ENCODE data around the gene TTLL8. TPM values are rescaled to one million over a fixed set of nuclear protein-coding genes. Genes with fewer than 3 reads are reported as not detected.

Gene TTLL8
- total RNA-seq, 1 experiment from 2014 or later = not detected

DNA sequence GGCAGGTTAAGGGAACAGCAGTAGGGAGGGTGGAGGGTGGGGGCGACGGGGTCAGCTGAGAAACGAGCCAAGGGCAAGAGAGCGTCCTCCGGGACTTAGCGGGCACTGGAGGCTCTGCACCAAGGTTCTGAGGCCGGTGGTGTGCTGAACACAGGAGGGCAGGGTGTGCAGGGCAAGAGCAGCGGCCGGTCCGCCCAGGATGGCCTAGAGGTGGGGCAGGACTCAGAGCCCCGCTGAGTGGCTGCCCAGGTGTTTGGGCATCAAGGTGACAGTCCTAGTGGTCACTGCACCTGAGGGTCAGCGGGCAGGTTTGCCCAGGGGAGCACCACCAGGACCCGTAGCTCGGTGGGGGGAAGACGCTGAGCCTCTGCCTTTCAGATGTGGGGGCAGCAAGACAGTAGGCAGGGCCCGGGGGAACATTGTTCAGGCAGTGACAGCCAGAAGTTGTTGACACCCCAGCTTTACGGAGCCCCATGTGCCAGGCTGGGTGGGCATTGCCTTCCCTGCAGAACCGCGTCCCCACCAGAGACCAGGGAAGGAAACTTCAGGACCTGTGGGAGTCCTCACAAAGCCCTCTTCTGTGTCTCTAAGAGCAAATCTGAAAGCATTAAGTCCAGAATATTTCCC is 4.5 kb upstream of the TTLL8 start:
- Histone ChIP-seq H3K9me3 (replicated peaks) (no peaks in the 10 kb centered on the region), H3K27me3 (replicated peaks) (peaks cover 13% of the 10 kb centered on the region; the same call in 1 of the 2 replicates), H3K4me3 (no peak overlapping the region), H3K27ac (no peak overlapping the region), H3K4me1 (replicated peaks) (no peaks in the 10 kb centered on the region), H3K36me3 (no peaks in the 10 kb centered on the region)
- no peak for DNase-seq (ENCODE audit: low read depth in 1 of 2, low spot score in 2 of 2)

DNA sequence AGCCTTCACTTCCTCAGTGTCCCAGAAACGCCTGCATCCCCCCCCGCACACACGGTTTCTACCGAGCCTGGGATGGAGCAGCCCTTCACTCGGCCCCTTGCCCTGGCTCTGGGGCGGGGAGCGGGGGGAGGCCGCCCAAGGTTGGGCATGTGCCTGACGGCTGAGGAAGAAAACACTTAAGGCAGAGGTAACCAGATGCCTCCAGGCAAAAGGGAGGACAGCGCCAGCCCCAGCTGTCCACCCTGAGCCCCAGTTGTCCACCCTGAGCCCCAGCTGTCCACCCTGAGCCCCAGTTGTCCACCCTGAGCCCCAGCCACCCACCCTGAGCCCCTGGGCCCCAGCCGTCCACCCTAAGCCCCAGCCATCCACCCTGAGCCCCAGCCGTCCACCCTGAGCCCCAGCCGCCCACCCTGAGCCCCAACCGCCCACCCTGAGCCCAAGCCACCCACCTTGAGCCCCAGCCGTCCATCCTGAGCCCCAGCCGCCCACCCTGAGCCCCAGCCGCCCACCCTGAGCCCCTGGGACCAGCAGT is 3.8 kb upstream of the TTLL8 start:
- Histone ChIP-seq H3K4me3 (no peak overlapping the region), H3K27ac (no peak overlapping the region), H3K4me1 (replicated peaks) (no peaks in the 10 kb centered on the region), H3K36me3 (no peaks in the 10 kb centered on the region), H3K27me3 (replicated peaks) (peaks cover 13% of the 10 kb centered on the region; the same call in 1 of the 2 replicates), H3K9me3 (replicated peaks) (no peaks in the 10 kb centered on the region)
- DNase-seq (ENCODE audit: low read depth in 1 of 2, low spot score in 2 of 2) = no peak

DNA sequence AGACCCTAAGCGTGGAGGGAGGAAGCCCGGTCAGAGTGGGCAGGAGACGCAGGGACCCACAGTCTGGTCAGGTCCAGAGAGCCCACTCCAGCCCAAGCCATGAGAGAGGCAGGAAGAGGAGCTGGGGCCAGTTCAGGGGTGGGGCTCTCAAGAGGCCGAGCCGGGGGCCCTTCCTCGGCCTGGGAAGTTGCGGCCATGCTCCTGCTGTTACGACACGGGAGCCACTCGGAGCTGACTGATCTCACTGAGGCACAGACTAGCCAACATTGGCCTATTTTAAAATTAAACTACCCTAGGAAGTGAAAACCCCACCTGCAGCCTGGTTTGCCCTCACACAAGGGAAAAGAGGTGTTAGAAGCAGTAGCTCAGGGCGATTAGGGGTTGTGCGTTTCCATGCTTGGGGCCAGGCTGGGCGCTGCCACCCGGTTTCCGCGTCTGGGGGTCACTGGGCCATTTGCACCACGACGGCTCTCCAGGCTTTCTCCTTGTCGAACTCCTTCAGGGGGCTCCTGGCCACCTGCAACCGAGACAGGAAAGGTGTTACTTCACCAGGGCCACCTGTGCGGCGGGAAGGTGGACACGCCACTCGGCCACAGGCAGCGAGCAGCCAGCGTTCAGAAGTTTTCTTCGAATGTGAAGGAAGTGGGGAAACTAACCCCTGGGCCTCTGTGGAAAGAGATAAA is 3.2 kb upstream of the TTLL8 start:
- Histone ChIP-seq H3K4me1 (replicated peaks) (no peaks in the 10 kb centered on the region), H3K36me3 (no peaks in the 10 kb centered on the region), H3K4me3 (no peak overlapping the region), H3K9me3 (replicated peaks) (no peaks in the 10 kb centered on the region), H3K27me3 (replicated peaks) (peaks cover 13% of the 10 kb centered on the region; the same call in 1 of the 2 replicates), H3K27ac (no peak overlapping the region)
- DNase-seq (ENCODE audit: low read depth in 1 of 2, low spot score in 2 of 2) = no peak

DNA sequence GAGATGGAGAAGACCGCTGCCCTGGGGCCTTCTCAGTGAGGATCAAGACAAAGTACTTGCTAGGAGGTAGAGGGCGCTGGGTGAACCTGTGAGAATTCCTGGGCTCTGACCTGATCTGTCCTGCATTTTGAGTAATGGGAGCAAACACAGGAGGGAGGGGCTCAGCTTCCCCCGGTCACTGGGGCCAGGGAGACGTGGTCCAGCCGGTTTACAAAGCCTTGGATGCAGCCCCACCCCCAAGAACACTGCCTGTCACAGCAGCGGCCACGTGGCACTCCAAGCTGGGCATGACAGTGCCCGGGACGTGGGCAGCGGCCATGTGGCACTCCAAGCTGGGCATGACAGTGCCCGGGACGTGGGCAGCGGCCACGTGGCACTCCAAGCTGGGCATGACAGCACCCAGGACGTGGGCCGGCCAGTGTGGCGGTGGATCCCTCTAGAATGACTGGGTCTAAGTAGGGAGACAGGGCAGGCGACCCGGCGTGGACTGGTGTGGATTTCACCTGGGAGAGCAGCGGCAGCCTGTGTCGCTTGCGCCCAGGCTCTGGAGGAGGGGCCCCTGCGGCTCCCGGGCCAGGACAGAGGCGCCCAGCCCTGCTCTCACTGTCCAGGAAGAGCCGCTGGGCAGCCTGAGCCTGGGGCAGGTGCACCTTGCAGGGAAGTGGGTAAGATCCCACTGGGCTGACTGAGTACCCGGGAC is 2.5 kb upstream of the TTLL8 start:
- no peaks in the 10 kb centered on the region for H3K9me3 ChIP-seq (replicated peaks)
- H3K27ac ChIP-seq = no peak overlapping the region
- H3K36me3 ChIP-seq = no peaks in the 10 kb centered on the region
- no peak for DNase-seq (ENCODE audit: low read depth in 1 of 2, low spot score in 2 of 2)
- H3K4me3 ChIP-seq = no peak overlapping the region
- H3K4me1 ChIP-seq (replicated peaks) = no peaks in the 10 kb centered on the region
- H3K27me3 ChIP-seq (replicated peaks) = peaks cover 13% of the 10 kb centered on the region; the same call in 1 of the 2 replicates

DNA sequence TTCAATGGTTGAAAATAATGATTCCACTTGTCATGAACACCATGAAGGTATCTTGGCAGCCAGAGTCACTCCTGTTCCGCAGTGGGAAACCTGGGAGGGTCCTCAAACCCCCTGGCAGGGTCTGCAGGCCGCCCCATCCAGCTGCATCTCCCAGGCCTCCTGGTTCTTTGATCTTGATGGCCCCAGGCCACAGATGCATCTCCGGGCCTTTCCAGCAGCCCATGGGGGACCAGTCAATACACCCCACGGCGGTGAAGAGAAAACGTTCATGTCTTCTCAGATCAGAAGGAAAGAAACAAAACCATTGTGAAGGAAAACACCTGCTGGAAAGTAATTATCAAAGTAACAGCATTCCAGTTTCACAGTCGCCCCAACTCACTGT is 1.8 kb upstream of the TTLL8 start:
- H3K27ac ChIP-seq = no peak overlapping the region
- DNase-seq (ENCODE audit: low read depth in 1 of 2, low spot score in 2 of 2) = no peak
- H3K4me3 ChIP-seq = no peak overlapping the region
- no peaks in the 10 kb centered on the region for H3K36me3 ChIP-seq
- no peaks in the 10 kb centered on the region for H3K4me1 ChIP-seq (replicated peaks)
- H3K9me3 ChIP-seq (replicated peaks) = no peaks in the 10 kb centered on the region
- peaks cover 13% of the 10 kb centered on the region; the same call in 1 of the 2 replicates for H3K27me3 ChIP-seq (replicated peaks)

DNA sequence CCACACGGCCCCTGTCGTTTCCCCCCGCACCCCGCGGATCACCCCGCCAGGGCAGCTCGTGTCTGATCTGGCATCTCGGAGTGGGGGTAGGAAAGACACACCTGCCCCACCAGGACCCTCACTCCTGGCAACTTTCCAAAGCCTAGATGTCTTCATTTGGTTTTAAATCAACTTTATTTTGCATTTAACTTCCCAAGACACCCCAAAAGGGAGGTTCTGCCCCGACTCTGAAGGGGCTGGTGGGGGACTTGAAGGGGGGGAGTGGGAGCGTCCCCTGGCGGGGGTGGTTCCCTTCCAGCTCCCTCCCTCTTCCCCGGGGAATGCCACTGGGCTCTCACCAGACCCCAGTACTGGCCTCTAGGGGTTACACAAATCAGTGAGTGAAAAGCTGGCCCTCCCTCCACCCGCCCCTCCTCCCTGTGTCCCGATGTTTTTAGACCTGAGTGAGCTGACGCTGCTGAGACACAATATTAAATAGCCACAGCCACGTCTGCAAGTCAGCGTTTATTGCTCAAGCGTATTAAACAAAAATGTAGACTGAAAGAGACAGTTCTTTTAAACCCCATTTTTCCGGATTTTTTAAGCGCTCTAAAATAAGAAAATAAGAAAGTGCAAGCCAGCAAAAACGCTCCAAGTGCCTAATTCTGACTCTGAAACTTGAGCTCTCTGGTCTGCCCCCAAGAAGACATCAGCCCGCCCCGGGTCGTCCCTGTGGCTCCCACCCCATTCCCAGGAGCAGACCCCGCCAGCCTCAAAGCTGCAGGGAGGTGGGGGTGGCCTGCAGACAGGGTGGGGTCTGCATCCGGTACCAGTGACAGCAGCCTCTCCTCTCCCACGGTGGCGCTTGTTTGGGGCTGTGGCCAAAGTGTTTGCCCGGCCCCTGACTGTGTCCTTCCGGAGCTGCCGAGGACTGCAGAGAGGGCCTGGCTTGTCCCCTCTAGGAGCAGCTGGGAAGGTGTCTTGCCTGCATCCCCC is 1.1 kb upstream of the TTLL8 start:
- Histone ChIP-seq H3K9me3 (replicated peaks) (no peaks in the 10 kb centered on the region), H3K36me3 (no peaks in the 10 kb centered on the region), H3K27me3 (replicated peaks) (peaks cover 13% of the 10 kb centered on the region; the same call in 1 of the 2 replicates), H3K4me3 (no peak overlapping the region), H3K4me1 (replicated peaks) (no peaks in the 10 kb centered on the region), H3K27ac (no peak overlapping the region)
- no peak for DNase-seq (ENCODE audit: low read depth in 1 of 2, low spot score in 2 of 2)

DNA sequence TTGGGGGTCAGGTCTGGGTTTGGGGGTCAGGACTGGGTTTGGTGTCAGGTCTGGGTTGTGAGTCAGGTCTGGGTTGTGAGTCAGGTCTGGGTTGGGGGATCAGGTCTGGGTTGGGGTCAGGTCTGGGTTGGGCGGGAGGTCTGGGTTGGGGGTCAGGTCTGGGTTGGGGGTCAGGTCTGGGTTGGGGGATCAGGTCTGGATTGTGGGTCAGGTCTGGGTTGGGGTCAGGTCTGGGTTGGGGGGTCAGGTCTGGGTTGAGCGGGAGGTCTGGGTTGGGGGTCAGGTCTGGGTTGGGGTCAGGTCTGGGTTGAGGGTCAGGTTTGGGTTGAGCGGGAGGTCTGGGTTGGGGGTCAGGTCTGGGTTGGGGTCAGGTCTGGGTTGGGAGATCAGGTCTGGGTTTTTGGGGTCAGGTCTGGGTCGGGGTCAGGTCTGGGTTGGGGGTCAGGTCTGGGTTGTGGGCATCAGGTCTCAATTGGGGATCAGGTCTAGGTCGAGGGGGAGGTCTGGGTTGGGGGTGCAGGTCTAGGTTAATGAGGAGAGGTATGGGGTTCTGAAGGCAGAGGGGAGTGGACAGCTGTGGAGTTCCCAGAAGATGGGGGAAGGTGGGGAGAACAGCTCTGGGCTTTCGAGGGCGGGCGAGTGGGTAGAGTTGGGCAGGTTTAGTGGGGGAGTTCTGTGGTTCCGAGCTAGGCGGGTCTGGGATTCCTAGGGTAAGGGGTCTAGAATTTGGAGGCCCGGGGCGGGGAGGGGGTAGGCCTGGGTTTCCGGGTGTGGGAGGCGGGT is 629 bp downstream of the TTLL8 start:
- no peaks in the 10 kb centered on the region for H3K4me1 ChIP-seq (replicated peaks)
- DNase-seq (ENCODE audit: low read depth in 1 of 2, low spot score in 2 of 2) = no peak
- peaks cover 13% of the 10 kb centered on the region; the same call in 1 of the 2 replicates for H3K27me3 ChIP-seq (replicated peaks)
- H3K9me3 ChIP-seq (replicated peaks) = no peaks in the 10 kb centered on the region
- H3K27ac ChIP-seq = no peak overlapping the region
- no peak overlapping the region for H3K4me3 ChIP-seq
- no peaks in the 10 kb centered on the region for H3K36me3 ChIP-seq

DNA sequence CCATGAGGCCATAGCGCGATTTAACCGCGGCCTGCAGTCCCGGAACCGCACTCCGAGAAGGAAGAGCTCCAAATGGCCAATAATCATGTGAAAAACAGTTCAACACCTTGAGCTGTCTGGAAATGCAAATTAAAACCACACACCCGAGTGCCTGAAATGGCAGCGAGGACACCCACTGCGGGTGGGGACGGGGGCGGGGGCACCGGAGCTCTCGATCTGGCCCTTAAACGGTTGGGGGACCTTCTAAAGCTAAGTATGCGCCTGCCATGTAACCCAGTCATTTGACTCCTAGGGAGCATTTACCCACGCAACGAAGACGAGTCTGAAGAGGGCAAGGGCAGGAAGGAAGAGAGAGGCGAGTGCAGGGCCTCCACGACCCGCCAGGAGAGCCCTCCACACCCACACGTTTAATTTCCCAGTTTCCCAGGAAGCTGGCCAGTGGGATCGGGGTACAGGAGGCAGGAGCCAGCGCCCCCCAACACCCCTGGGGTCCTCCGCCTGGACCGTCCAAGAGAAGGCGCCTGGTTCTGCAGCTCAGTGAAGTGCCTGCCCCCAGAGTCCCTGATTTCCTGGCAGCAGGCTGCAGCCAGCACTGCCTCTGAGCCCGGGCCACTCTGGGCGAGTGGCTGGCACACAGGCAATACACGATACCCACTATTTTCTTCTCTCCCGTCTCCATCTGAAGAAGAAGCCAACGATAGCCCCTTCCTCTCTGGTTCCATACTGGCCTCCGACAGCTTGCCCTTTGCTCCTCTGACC is 1.7 kb downstream of the TTLL8 start:
- H3K4me3 ChIP-seq = no peak overlapping the region
- no peaks in the 10 kb centered on the region for H3K4me1 ChIP-seq (replicated peaks)
- peaks cover 18% of the 10 kb centered on the region; the same call in 1 of the 2 replicates for H3K27me3 ChIP-seq (replicated peaks)
- no peaks in the 10 kb centered on the region for H3K9me3 ChIP-seq (replicated peaks)
- H3K36me3 ChIP-seq = no peaks in the 10 kb centered on the region
- no peak overlapping the region for H3K27ac ChIP-seq
- DNase-seq (ENCODE audit: low read depth in 1 of 2, low spot score in 2 of 2) = no peak

DNA sequence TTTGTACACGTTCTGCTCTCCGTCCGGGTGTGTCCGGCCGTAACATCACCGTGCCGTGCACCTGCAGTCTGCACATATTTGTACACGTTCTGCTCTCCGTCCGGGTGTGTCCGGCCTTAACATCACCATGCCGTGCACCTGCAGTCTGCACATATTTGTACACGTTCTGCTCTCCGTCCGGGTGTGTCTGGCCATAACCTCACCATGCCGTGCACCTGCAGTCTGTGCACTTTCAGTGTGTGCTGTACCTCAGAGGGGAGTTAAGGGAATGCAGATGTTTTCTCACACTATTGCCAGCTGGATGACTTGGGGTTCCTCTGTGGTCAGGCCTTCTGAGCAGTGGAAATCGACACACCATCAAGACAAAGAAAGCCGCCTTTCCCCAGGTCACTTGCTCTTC is 4.2 kb downstream of the TTLL8 start:
- Histone ChIP-seq H3K4me3 (no peak overlapping the region), H3K27ac (no peak overlapping the region), H3K27me3 (replicated peaks) (peaks cover 9% of the 10 kb centered on the region; the same call in 1 of the 2 replicates), H3K9me3 (replicated peaks) (no peaks in the 10 kb centered on the region), H3K36me3 (no peaks in the 10 kb centered on the region), H3K4me1 (replicated peaks) (no peaks in the 10 kb centered on the region)
- DNase-seq (ENCODE audit: low read depth in 1 of 2, low spot score in 2 of 2) = no peak

DNA sequence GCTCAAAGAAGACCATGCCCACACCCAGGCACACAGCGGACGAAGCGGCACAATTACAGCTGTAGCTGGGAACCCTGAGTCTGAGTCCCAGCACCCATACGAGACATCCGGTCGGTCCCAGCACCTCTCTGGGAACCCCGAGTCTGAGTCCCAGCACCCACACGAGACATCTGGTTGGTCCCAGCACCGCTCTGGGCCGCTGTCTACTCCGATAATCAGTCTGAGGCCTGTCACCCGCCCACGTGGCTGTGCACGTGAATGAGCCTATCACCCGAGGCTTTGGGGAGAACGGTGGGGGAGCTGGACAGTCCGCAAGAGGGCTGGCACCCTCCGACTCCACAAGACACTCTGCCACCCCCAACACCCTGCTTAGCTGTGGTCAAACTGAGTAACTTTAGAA is 6.2 kb downstream of the TTLL8 start:
- Histone ChIP-seq H3K4me1 (replicated peaks) (no peaks in the 10 kb centered on the region), H3K9me3 (replicated peaks) (no peaks in the 10 kb centered on the region), H3K27ac (no peak overlapping the region), H3K4me3 (no peak overlapping the region), H3K36me3 (no peaks in the 10 kb centered on the region), H3K27me3 (replicated peaks) (peaks cover 6% of the 10 kb centered on the region; the same call in 1 of the 2 replicates)
- DNase-seq (ENCODE audit: low read depth in 1 of 2, low spot score in 2 of 2) = no peak

DNA sequence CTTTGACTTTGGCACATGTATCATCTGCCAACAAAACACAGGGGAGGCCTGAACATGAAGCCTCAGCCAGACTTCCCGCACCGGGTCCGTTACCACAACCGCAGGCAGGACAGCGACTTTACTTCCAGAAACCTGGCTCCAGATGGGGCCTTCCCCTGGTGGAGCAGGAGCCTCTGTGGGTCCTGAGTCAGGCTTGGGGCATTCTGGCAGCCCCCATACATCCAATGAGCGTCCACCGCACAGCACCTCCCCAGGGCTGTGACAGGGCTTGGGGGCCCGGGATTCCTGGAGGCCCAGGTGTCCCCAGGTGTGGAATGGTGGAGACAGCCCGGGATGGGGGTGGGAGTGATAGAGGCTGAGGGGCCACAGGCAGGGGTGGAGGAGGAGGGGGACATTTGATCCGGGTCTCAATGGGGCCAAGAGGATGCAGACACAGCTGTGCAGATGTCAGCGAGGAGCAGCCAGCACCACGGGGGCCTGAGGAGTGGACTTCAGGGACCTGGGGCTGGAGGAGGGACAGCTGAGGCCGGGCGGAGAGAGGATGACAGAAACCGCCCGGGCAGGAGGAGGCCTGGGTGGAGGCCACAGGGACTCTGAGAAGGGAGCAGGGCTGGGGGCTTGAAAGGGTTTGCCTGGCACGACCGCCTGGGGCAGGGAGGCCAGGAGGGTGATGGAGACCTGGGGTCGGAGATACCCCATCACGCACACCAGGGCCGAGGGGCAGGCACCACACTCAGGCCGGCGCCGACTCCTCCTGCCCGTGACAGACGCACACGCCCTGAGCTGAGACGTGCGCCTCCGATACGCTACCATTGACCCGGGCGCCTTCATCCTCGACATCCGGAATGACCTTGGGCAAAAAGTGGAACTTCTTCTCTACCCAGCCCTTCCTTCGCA is 8.6 kb downstream of the TTLL8 start:
- H3K4me1 ChIP-seq (replicated peaks) = no peaks in the 10 kb centered on the region
- no peaks in the 10 kb centered on the region for H3K36me3 ChIP-seq
- H3K4me3 ChIP-seq = no peak overlapping the region
- H3K27ac ChIP-seq = no peak overlapping the region
- no peaks in the 10 kb centered on the region for H3K9me3 ChIP-seq (replicated peaks)
- no peak for DNase-seq (ENCODE audit: low read depth in 1 of 2, low spot score in 2 of 2)
- peaks cover 6% of the 10 kb centered on the region; the same call in 1 of the 2 replicates for H3K27me3 ChIP-seq (replicated peaks)
